ENCODE results near the gene GOLGB1. TPM values are rescaled to one million over a fixed set of nuclear protein-coding genes. Genes with fewer than 3 reads are reported as not detected.
"Not testable (repeated sequence)": the region's sequence is repeated elsewhere in the genome, so short reads cannot be mapped to it uniquely, and the experiment has no call there.

Gene GOLGB1
- polyA plus RNA-seq (ENCODE audit: insufficient read length) = 98.7 TPM
- long read RNA-seq, donor 1, full-length matches to known transcripts = 5 of 22 reads
- long read RNA-seq, donor 1, partial matches to known transcripts = 17 of 22 reads
- long read RNA-seq, donor 1, other reads (novel, unspliced or antisense) = 0 of 22 reads
- long read RNA-seq, donor 2, partial matches to known transcripts = 35 of 35 reads
- long read RNA-seq, donor 2, other reads (novel, unspliced or antisense) = 0 of 35 reads
- long read RNA-seq, donor 3, partial matches to known transcripts = 12 of 12 reads
- long read RNA-seq, donor 3, other reads (novel, unspliced or antisense) = 0 of 12 reads
- long read RNA-seq, donor 4 = 0 reads
- long read RNA-seq, donor 5, full-length matches to known transcripts = 1 of 23 reads
- long read RNA-seq, donor 5, partial matches to known transcripts = 22 of 23 reads
- long read RNA-seq, donor 5, other reads (novel, unspliced or antisense) = 0 of 23 reads
- long read RNA-seq, donor 6, partial matches to known transcripts = 17 of 17 reads
- long read RNA-seq, donor 6, other reads (novel, unspliced or antisense) = 0 of 17 reads
- long read RNA-seq, donor 7, partial matches to known transcripts = 25 of 25 reads
- long read RNA-seq, donor 7, other reads (novel, unspliced or antisense) = 0 of 25 reads
- long read RNA-seq, donor 8, partial matches to known transcripts = 13 of 14 reads
- long read RNA-seq, donor 8, other reads (novel, unspliced or antisense) = 0 of 14 reads

DNA sequence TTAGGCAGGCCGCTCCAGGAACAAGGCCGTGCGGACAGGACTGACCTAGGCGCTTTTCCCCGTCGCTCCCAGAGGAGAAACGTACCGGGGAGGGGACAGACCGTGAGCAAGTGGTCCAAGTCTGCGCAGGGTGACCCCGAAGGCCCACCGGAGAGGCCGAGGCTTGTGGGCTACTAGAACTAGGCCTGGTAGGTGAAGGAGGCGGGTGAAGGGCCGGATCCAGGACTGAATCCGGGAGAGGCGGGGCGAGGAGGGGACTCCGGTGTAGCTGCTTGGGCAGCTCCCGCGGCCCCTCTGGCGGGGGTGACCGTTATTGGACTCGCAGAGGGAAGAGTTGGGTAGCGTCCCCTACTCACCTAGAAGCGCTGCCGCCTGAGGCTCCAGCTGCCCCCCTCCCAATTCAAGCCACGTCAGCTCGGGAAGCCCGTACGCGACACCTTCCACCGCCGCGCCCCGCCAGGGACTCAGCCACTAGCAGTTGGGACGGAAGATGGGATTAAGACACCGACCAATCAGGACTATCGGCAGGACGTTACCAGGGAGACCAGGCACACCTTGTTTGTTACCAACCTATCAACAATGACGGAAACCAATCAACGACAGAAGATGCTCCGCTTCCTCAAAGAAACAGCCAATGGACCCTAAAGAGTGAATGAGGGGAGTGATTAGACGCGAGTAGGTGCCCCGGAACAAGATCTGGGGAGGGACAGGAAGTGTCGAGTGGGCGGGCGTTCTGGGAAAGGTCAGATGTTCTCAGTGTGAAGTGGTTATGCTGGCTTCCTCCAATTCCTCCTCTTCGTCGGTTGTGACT lies at the start of gene GOLGB1:
Gene GOLGB1 (minus strand): TSS at position 466 of the 811 bp plus-strand sequence. CDS start 18,770 bp downstream, outside the sequence.
- DNase-seq = peak; percentile 98

GRCh38 chr3:121796970-121797369 lies 47.4 kb upstream of the GOLGB1 start:
- no peak for DNase-seq

DNA sequence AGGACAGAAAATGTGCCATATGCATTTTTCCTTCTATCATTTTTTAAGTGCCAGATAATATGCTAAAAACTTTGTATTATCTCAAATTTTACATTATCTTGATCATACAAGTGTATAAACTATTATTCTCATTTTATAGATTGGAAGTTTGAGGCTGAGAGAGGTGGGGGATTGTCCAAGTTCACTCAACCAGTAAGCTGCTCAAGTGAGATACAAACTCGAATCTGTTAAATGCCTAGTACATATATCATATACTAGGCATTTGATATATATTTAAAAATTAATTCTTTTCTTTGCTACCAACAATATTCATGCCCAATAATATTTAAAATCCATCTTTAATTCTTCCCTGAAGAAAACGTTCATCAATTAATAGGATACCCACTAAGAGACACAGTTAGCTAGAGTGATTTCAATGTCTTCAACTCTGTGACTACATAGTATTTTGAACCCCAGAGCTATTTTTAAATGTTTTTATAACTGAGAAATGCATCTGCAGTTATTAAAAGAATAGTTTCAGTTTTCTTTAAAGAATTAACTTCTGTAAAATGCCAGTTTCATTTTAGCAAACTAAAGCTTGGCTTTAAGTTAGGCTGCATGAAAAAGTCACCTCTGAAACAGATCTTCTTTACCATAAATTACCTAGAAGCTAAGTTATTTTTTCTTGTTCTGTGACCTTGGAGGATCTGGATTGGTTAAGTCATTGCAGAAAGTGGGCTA lies 44.9 kb upstream of the GOLGB1 start:
- DNase-seq = no peak

DNA sequence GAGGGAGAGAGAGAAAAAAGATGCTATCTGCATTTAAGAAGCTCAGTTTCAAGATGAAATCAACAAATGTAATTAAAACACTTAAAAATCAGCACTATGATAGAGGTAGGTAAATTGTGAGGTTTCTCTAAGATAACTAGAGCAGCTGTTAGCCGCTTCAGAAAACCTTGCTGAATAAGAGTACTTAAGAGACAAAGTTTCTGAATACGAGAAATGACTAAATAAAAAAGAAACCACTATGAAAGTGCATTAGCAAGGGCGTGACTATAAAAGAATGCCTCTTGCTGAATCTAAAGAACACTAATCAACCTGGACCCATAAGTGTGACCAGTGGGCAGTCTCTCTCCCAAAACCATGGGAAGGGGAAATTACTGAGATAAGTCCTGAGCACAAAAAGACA lies 43.5 kb upstream of the GOLGB1 start:
- DNase-seq = no peak

DNA sequence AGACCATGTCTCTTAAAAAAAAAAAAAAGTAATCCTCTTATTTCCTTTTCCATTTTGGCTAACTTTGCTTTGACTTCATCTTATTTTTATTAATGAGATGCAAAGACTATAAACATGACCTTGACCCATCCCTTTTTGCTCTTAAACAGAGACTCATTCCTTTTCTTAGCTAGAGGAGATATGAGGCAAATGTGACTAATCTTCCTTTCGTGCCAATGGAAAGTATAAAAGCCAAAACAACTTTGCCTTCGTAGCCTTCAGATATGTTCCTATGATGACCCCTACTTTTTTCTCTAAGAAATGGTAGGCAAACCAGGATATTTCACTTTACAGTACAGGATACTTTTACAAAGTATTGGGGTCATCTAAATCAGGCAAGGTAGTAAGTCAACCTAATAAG lies 36.9 kb upstream of the GOLGB1 start:
- no peak for DNase-seq

DNA sequence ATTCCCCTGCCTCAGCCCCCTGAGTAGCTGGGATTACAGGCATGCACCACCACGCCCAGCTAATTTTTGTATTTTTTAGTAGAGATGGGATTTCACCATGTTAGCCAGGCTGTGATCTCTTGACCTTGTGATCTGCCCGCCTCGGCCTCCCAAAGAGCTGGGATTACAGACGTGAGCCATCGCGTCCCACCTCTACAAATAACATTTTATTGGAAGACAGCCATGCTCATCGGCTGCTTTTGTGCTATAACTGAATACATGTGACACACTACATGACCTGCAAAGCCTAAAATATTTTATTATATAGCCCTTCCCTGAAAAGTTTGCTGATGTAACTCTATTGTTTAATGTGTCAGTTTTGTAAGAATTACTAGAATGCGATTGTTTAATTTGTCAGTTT lies 33.2 kb upstream of the GOLGB1 start:
- DNase-seq = not testable (repeated sequence)

DNA sequence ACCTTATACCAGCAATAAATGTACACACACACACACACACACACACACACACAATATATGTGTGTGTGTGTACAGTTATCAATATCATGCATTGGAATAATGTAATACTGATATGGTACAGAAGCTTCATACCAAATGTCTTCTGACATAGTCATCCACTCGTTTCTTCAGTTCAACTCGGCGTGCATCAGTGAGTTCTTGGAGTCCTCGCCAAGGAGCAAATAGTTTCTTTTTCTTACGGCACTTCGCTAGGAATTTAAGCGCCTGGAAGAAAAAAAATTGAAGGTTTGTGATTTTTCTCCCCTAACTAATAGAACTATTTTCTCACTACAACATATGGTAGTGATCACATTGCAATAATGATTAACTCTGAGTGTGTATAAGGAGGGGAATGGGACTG lies 32.1 kb upstream of the GOLGB1 start:
- no peak for DNase-seq

DNA sequence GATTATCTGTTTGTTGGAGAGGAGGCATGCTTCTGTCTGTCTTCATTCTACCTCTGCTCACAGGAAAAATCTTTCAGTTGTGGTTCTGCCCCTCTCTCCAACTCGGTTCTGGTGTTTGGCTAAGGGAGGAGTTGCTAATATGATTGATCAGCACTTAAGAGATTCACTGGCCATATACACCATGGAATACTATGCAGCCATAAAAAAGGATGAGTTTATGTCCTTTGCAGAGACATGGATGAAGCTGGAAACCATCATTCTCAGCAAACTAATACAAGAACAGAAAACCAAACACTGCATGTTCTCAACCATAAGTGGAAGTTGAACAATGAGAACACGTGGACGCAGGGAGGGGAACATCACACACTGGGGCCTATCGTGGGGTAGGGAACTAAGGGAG lies 25.6 kb upstream of the GOLGB1 start:
- not testable (repeated sequence) for DNase-seq

- DNase-seq = no peak
These were observed 19.7 kb upstream of the GOLGB1 start for GRCh38 chr3:121769246-121769645.

DNA sequence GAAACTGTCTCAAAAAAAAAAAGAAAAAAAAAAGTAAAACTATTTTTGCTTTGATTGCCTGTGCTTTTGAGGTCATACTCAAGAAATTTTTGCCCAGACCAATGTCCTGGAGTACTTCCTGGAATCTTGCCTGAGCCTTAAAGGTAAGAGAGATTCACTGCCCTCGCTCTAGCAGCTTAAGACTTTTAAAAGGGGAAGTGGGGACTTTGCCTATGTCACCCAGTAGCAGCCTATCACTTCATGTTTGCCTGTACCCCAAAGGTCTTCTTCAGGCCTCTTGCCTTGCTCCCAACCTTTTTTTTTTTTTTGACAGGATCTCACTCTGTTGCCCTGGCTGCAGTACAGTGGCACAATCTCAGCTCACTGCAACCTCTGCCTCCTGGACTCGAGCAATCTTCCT lies 18.9 kb upstream of the GOLGB1 start:
- no peak for DNase-seq

GRCh38 chr3:121759541-121760202 lies 10.1 kb upstream of the GOLGB1 start:
- DNase-seq = no peak

DNA sequence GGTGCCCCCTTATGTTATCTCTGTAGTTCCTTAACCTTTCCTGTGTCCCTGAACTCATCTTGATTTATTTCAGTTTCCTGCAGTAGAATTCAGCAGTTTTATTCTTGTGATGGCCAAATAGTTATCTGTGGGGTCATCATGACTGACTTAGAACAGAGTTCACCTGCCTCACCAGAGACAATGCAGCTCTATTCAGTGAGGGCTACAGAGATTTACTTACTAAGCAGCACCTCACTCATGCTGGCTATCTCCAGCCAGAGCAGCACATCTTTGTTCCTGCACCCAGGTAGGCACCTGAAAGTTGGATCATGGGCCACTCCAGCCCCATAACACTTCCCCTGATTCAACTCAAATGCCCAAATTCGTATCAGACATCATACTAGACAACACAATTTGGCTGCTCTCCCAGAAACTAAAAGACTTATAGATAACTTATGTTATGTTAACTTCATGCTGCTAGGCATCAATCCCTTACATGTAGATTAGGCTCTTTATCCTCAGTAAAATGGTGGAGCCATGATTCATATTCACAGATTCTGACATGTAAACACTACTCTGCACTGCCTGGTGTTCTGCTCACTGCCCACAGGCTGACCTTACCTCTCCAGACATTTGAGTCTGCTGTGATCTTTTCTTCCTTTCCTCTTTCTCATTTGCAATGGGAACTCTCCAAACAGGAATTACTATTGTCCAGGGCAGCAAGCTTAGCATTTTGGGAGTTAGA lies 9.3 kb upstream of the GOLGB1 start:
- DNase-seq = no peak

DNA sequence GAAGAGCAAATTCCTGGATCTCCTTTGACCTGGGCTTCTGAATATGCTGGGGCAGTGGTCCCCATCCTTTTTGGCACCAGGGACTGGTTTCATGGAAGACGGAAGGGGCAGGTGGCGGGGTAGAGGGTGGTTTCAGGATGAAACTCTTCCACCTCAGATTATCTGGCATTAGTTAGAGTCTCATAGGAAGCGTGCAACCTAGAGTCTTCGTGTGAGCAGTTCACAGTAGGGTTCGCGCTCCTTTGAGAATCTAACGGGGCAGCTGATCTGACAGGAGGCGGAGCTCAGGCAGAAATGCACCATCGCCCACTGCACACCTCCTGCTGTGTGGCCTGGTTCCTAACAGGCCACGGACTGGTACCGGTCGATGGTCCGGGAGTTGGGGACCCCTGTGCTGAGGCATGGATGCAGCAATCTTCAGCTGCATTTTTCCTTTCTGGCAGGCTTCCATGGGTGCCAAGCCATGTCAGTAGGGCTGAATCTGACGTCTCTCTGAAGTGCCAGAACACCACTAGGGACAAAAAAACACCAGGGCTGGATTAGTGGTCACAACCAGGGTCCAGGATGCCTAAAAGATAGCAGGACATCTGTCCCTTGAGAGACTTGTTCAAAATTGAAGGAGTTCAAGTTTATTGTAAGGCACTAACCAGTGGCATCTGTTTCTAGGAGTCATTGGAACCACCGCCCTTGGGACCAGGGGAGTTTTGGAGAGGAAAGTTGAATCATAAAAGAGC lies 8.4 kb upstream of the GOLGB1 start:
- no peak for DNase-seq

GRCh38 chr3:121757087-121757811 lies 7.7 kb upstream of the GOLGB1 start:
- no peak for DNase-seq

DNA sequence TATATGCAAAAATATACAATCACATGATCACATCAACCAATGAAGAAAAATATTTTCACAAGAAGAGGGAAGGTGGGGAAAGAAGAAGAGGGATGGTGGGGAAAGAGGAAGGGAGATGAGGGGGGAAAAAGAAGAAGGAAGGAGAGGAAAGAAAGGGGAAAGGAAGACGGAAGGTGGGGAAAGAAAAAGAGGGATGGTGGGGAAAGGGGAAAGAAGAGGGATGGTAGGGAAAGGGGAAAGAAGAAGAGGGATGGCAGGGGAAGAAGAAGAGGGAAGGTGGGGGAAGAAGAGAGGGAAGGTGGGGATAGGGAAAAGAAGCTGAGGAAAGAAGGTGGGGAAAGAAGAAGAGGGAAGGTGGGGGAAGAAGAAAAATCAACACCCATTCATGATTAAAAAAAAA lies 3.2 kb upstream of the GOLGB1 start:
- DNase-seq = no peak

- no peak for DNase-seq
These were observed 2.7 kb upstream of the GOLGB1 start for GRCh38 chr3:121752261-121752660.

- no peak for DNase-seq
These were observed 510 bp upstream of the GOLGB1 start for GRCh38 chr3:121750087-121750415.

GRCh38 chr3:121748680-121749275 lies 763 bp downstream of the GOLGB1 start:
- DNase-seq = peak; percentile 21

- no peak for DNase-seq
These were observed 1.6 kb downstream of the GOLGB1 start for GRCh38 chr3:121747976-121748375.

All from left kidney (tissue), 8 donors.